HEK293 (cell line): ENCODE data around the gene APLP1.

Source experiments
- ATF2 ChIP-seq: fragments of 450-650 bp; formaldehyde crosslinking; IDR thresholded peaks from 2 replicates; pipeline ENCODE4 v1.5.1; 2016; ENCODE audit warnings: missing biosample characterization, missing genetic modification characterization, low read depth
- EGR2 ChIP-seq: fragments of 450-650 bp; formaldehyde crosslinking; IDR thresholded peaks from 2 replicates; pipeline ENCODE4 v1.5.1; 2016; ENCODE audit warnings: low read depth, missing biosample characterization, missing genetic modification characterization
- ELK4 ChIP-seq: IDR thresholded peaks from 2 replicates; pipeline ENCODE4 v1.6.1; 2011; ENCODE audit warnings: mild to moderate bottlenecking, low read depth, low read length, borderline replicate concordance
- HOXA7 ChIP-seq: sonication (generic); formaldehyde crosslinking; IDR thresholded peaks from 2 replicates; pipeline ENCODE4 v1.8.1; 2022; ENCODE audit warnings: missing genetic modification reagents, borderline replicate concordance
- KLF10 ChIP-seq: fragments of 450-650 bp; IDR thresholded peaks from 2 replicates; pipeline ENCODE4 v1.5.1; 2018; ENCODE audit warnings: missing biosample characterization, mild to moderate bottlenecking, missing genetic modification characterization
- KLF9 ChIP-seq: fragments of 450-650 bp; formaldehyde crosslinking; IDR thresholded peaks from 2 replicates; pipeline ENCODE4 v1.5.1; 2016; ENCODE audit warnings: missing biosample characterization, missing genetic modification characterization, low read depth
- PRDM4 ChIP-seq: fragments of 450-650 bp; formaldehyde crosslinking; IDR thresholded peaks from 2 replicates; pipeline ENCODE4 v1.5.1; 2017; ENCODE audit warnings: missing biosample characterization, missing genetic modification characterization
- SALL2 ChIP-seq: fragments of 450-650 bp; formaldehyde crosslinking; IDR thresholded peaks from 2 replicates; pipeline ENCODE4 v1.5.0; 2017; ENCODE audit warnings: missing biosample characterization, mild to moderate bottlenecking, missing genetic modification characterization, borderline replicate concordance
- ZBTB8A ChIP-seq: fragments of 450-650 bp; formaldehyde crosslinking; IDR thresholded peaks from 2 replicates; pipeline ENCODE4 v1.5.1; 2016; ENCODE audit warnings: missing biosample characterization, missing genetic modification characterization
- ZNF148 ChIP-seq: fragments of 450-650 bp; formaldehyde crosslinking; IDR thresholded peaks from 2 replicates; pipeline ENCODE4 v1.5.0; 2017; ENCODE audit warnings: missing biosample characterization, missing genetic modification characterization, borderline replicate concordance
- ZNF335 ChIP-seq: fragments of 450-650 bp; formaldehyde crosslinking; conservative IDR thresholded peaks from 2 replicates; pipeline ENCODE4 v1.5.1; 2016; ENCODE audit warnings: missing biosample characterization, missing genetic modification characterization
- ZNF354C ChIP-seq: fragments of 450-650 bp; formaldehyde crosslinking; IDR thresholded peaks from 2 replicates; pipeline ENCODE4 v1.5.1; 2016; ENCODE audit warnings: missing biosample characterization, missing genetic modification characterization, low read depth, borderline replicate concordance
- ZNF529 ChIP-seq: fragments of 450-650 bp; formaldehyde crosslinking; IDR thresholded peaks from 2 replicates; pipeline ENCODE4 v1.5.1; 2017; ENCODE audit warnings: missing genetic modification characterization, missing biosample characterization; ENCODE audit not compliant: insufficient replicate concordance
- TF ChIP-seq, protein P1 (sequence below): fragments of 450-650 bp; formaldehyde crosslinking; IDR thresholded peaks from 2 replicates; pipeline ENCODE4 v1.5.1; 2016; ENCODE audit warnings: missing biosample characterization, missing genetic modification characterization

DNA sequence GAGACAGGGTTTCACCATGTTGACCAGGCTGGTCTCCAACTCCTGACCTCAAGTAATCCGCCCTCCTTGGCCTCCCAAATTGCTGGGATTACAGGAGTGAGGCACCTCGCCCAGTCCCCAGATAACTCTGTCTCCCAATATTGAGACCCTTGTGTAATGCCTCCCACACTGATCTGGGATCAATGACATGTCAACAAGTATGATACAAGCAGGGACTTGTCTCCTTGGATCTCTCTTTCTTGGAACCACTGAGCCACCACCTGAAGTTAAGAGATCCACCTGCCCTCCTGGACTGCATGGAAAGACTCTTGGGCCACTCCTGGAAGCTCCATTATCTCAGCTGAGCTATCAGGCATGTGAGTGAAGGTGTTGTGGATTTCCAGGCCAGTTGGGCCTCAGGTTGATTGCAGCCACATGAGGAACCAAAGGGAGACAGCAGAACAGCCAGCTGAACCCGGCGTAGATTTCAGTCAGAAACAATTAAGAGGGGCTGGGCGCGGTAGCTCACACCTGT lies 16.9 kb downstream of the APLP1 start:
- no peak for TF ChIP-seq ZNF148 (tag by site-specific recombination)
- no peak for TF ChIP-seq HOXA7 (CRISPR knock-in tag)
- TF ChIP-seq PRDM4 (tag by site-specific recombination), result no peak
- no peak for TF ChIP-seq EGR2 (tag by site-specific recombination)
- TF ChIP-seq, protein P1, sequence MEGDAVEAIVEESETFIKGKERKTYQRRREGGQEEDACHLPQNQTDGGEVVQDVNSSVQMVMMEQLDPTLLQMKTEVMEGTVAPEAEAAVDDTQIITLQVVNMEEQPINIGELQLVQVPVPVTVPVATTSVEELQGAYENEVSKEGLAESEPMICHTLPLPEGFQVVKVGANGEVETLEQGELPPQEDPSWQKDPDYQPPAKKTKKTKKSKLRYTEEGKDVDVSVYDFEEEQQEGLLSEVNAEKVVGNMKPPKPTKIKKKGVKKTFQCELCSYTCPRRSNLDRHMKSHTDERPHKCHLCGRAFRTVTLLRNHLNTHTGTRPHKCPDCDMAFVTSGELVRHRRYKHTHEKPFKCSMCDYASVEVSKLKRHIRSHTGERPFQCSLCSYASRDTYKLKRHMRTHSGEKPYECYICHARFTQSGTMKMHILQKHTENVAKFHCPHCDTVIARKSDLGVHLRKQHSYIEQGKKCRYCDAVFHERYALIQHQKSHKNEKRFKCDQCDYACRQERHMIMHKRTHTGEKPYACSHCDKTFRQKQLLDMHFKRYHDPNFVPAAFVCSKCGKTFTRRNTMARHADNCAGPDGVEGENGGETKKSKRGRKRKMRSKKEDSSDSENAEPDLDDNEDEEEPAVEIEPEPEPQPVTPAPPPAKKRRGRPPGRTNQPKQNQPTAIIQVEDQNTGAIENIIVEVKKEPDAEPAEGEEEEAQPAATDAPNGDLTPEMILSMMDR (tag by site-specific recombination), result no peak
- TF ChIP-seq KLF10 (tag by site-specific recombination), result no peak
- no peak for TF ChIP-seq ZBTB8A (tag by site-specific recombination)
- no peak for TF ChIP-seq KLF9 (tag by site-specific recombination)
- no peak for TF ChIP-seq SALL2 (tag by site-specific recombination)
- TF ChIP-seq ATF2 (tag by site-specific recombination), result no peak
- TF ChIP-seq ZNF529 (tag by site-specific recombination), result no peak
- no peak for TF ChIP-seq ZNF335 (tag by site-specific recombination)
- TF ChIP-seq ELK4, result no peak
- TF ChIP-seq ZNF354C, result no peak
